GM12878 (cell line): ENCODE results near the gene SLC18A3. TPM values are rescaled to one million over a fixed set of nuclear protein-coding genes. Genes with fewer than 3 reads are reported as not detected.

Experiments
- ATAC-seq: fragments of 200-7000 bp; cut with Tn5 transposase; 3 replicates; pipeline ENCODE4 v1.9.1; 2020; ENCODE audit warnings: mild to moderate bottlenecking, moderate library complexity
- BruUV-seq: library from RNA; stranded (reverse); fragments of 400-500 nt; replicated peaks from 2 replicates; lab custom pipeline; 2021; lab: Mats Ljungman, UMichigan
- CTCF ChIA-PET: fragments of 300-600 bp; sonication (Branson Sonifier 250); formaldehyde crosslinking; extraction: SDS; loops from one replicate; lab custom pipeline; 2021; ENCODE audit warnings: inconsistent platforms; lab: Yijun Ruan, JAX
- POLR2A ChIA-PET: fragments of 350-600 bp; formaldehyde crosslinking; extraction: SDS; loops from one replicate; lab custom pipeline; 2021; ENCODE audit warnings: inconsistent platforms; lab: Charles Lee
- RAD21 ChIA-PET: fragments of 300-600 bp; sonication (Branson Sonifier 250); formaldehyde crosslinking; loops from one replicate; lab custom pipeline; 2023; ENCODE audit warnings: antibody characterized with exemption; ENCODE audit not compliant: unreplicated experiment; lab: Charles Lee
- SMC1A ChIA-PET: fragments of 300-600 bp; sonication (Branson Sonifier 250); formaldehyde crosslinking; loops from one replicate; lab custom pipeline; 2023; ENCODE audit not compliant: unreplicated experiment, uncharacterized antibody; lab: Charles Lee
- DNase-seq: peaks from one replicate; pipeline ENCODE4 v3.0.0-alpha.2; 2011; ENCODE audit warnings: low read depth, low spot score
- FAIRE-seq: peaks from 3 replicates; lab custom pipeline; 2011; peaks lifted over from hg19 to GRCh38; lab: Jason Lieb, UNC
- H2AFZ ChIP-seq: 2 replicates; pipeline ENCODE4 v1.6.0; 2011; ENCODE audit warnings: low read depth, low read length, control low read depth; ENCODE audit not compliant: control insufficient read depth
- H3K27ac ChIP-seq: 2 replicates; pipeline ENCODE4 v1.5.1; 2011; ENCODE audit warnings: control low read depth; ENCODE audit not compliant: control insufficient read depth, insufficient read depth
- H3K27me3 ChIP-seq, 2 experiments: replicated peaks in 1 of 2; 2 replicates each; pipeline versions ENCODE4 v1.6.0 to v1.6.1; 2011; ENCODE audit warnings: low read length in 1 of 2; ENCODE audit not compliant: control insufficient read depth in 2 of 2, insufficient read depth in 2 of 2
- H3K36me3 ChIP-seq, 2 experiments: 2 replicates each; pipeline ENCODE4 v1.5.1; 2011; ENCODE audit warnings: low read length in 1 of 2; ENCODE audit not compliant: control insufficient read depth in 2 of 2, insufficient read depth in 2 of 2
- H3K4me1 ChIP-seq: 2 replicates; pipeline ENCODE4 v1.6.1; 2011; ENCODE audit warnings: mild to moderate bottlenecking, low read length, moderate library complexity, mixed read lengths; ENCODE audit not compliant: control insufficient read depth, insufficient read depth
- H3K4me2 ChIP-seq: 2 replicates; pipeline ENCODE4 v1.6.0; 2011; ENCODE audit warnings: control low read depth; ENCODE audit not compliant: control insufficient read depth, insufficient read depth
- H3K4me3 ChIP-seq: fragments of 200-600 bp; sonication (generic); 2 replicates; pipeline ENCODE4 v1.5.1; 2016
- H3K79me2 ChIP-seq: 2 replicates; pipeline ENCODE4 v1.6.0; 2011; ENCODE audit warnings: low read length; ENCODE audit not compliant: control insufficient read depth, insufficient read depth
- H3K9ac ChIP-seq: 2 replicates; pipeline ENCODE4 v1.8.0; 2011; ENCODE audit warnings: low read length, control low read depth, mixed read lengths; ENCODE audit not compliant: control insufficient read depth, insufficient read depth
- H3K9me3 ChIP-seq: replicated peaks from 3 replicates; pipeline ENCODE4 v1.5.1; 2011; ENCODE audit warnings: mild to moderate bottlenecking, low read length; ENCODE audit not compliant: control insufficient read depth, insufficient read depth
- H4K20me1 ChIP-seq: 2 replicates; pipeline ENCODE4 v1.6.0; 2011; ENCODE audit not compliant: control insufficient read depth, insufficient read depth
- ATF7 ChIP-seq: fragments of 450-650 bp; IDR thresholded peaks from 2 replicates; pipeline ENCODE4 v1.6.1; 2016; ENCODE audit warnings: low read depth, mild to moderate bottlenecking
- CBX5 ChIP-seq: sonication (generic); IDR thresholded peaks from 2 replicates; pipeline ENCODE4 v1.6.1; 2016; ENCODE audit warnings: low read depth, moderate library complexity, mild to moderate bottlenecking, inconsistent platforms
- CHD1 ChIP-seq: IDR thresholded peaks from 2 replicates; pipeline ENCODE4 v1.6.1; 2012; ENCODE audit warnings: low read depth, low read length, improper control_type of control experiment
- ETV6 ChIP-seq, 2 experiments: fragments of 450-650 bp in 1 of 2; IDR thresholded peaks in 1 of 2; conservative IDR thresholded peaks in 1 of 2; 2 replicates each; pipeline ENCODE4 v1.6.1; 2014; ENCODE audit warnings: antibody characterized with exemption in 1 of 2, borderline replicate concordance in 1 of 2, low read depth in 1 of 2, mild to moderate bottlenecking in 1 of 2, moderate library complexity in 1 of 2
- IRF5 ChIP-seq: fragments of 450-650 bp; IDR thresholded peaks from 2 replicates; pipeline ENCODE4 v1.6.1; 2017; ENCODE audit warnings: borderline replicate concordance
- JUNB ChIP-seq: IDR thresholded peaks from 2 replicates; pipeline ENCODE4 v1.6.1; 2016; ENCODE audit warnings: antibody characterized with exemption, mild to moderate bottlenecking
- NR2F1 ChIP-seq: fragments of 450-650 bp; conservative IDR thresholded peaks from 2 replicates; pipeline ENCODE4 v1.6.1; 2017; ENCODE audit warnings: mild to moderate bottlenecking
- SIN3A ChIP-seq: IDR thresholded peaks from 2 replicates; pipeline ENCODE4 v1.6.1; 2012; ENCODE audit warnings: low read depth, low read length, improper control_type of control experiment
- SIX5 ChIP-seq: IDR thresholded peaks from 2 replicates; pipeline ENCODE4 v1.6.1; 2011; ENCODE audit warnings: mild to moderate bottlenecking, low read depth, low read length, moderate library complexity; ENCODE audit not compliant: severe bottlenecking
- SMAD1 ChIP-seq: fragments of 450-650 bp; IDR thresholded peaks from 2 replicates; pipeline ENCODE4 v1.6.1; 2018; ENCODE audit warnings: mild to moderate bottlenecking, low read depth; ENCODE audit not compliant: partially characterized antibody
- SMAD5 ChIP-seq: IDR thresholded peaks from 2 replicates; pipeline ENCODE4 v1.6.1; 2016; ENCODE audit warnings: antibody characterized with exemption, low read depth
- SUZ12 ChIP-seq: fragments of 200-600 bp; sonication (generic); IDR thresholded peaks from one replicate; pipeline ENCODE4 v1.6.1; 2018; ENCODE audit warnings: antibody characterized with exemption, mild to moderate bottlenecking; ENCODE audit not compliant: unreplicated experiment
- TCF12 ChIP-seq: IDR thresholded peaks from 2 replicates; pipeline ENCODE4 v1.6.1; 2011; ENCODE audit warnings: low read depth, mild to moderate bottlenecking, low read length
- WRNIP1 ChIP-seq: IDR thresholded peaks from 2 replicates; pipeline ENCODE4 v1.6.1; 2011; ENCODE audit warnings: low read depth, low read length, improper control_type of control experiment, borderline replicate concordance
- WGBS: methylation state at CpG from one replicate; pipeline ENCODE4 v1.1.6; 2016; ENCODE audit warnings: low lambda C conversion rate; ENCODE audit not compliant: insufficient replicate concordance, insufficient coverage; ENCODE audit errors: missing lambda C conversion rate; 5-methylcytosine and 5-hydroxymethylcytosine counted together
- in situ Hi-C: fragments of 300-500 bp; cut with MboI; formaldehyde crosslinking; loops from 9 replicates; pipeline ENCODE4 v1.14.3; 2018; ENCODE audit warnings: mixed read lengths
- intact Hi-C: fragments of 100-400 bp; cut with micrococcal nuclease; formaldehyde crosslinking; loops from one replicate; pipeline ENCODE4 v1.14.2; 2022; ENCODE audit not compliant: unreplicated experiment
- polyA plus RNA-seq, 11 experiments: library from polyadenylated mRNA; depleted of rRNA in 4 of 11; unstranded in 6 of 11; stranded (reverse) in 5 of 11; fragments of >200 nt; fragmentation: Nextera tagmentation in 4 of 11; fragmentation: Illumina TruSeq in 1 of 11; extraction: Ambion mirVana in 4 of 11; extraction: Trizol in 1 of 11; gene quantifications; 1 replicate in 1 of 11; 2 replicates in 10 of 11; pipeline versions ENCODE4 v1.2.1 to v1.2.3, GENCODE V29; 2011 to 2016; ENCODE audit warnings: inconsistent platforms in 2 of 11, missing spikeins in 2 of 11, low read depth in 1 of 11
- total RNA-seq, 4 experiments: library from RNA; depleted of rRNA in 3 of 4; stranded (reverse); fragments of >200 nt in 3 of 4; fragmentation: Illumina TruSeq in 1 of 4; extraction: Trizol in 1 of 4; gene quantifications; 2 replicates each; pipeline versions ENCODE4 v1.2.1 to v1.2.3, GENCODE V29; 2013 to 2021
- TF ChIP-seq, protein P1 (sequence below): fragments of 450-650 bp; IDR thresholded peaks from 2 replicates; pipeline ENCODE4 v1.6.1; 2016; ENCODE audit warnings: mild to moderate bottlenecking

Gene SLC18A3
- total and polyA plus RNA-seq, 10 of the 15 experiments (the other 5 are each of a cell fraction or from before 2014, with no cell fraction given) = not detected

DNA sequence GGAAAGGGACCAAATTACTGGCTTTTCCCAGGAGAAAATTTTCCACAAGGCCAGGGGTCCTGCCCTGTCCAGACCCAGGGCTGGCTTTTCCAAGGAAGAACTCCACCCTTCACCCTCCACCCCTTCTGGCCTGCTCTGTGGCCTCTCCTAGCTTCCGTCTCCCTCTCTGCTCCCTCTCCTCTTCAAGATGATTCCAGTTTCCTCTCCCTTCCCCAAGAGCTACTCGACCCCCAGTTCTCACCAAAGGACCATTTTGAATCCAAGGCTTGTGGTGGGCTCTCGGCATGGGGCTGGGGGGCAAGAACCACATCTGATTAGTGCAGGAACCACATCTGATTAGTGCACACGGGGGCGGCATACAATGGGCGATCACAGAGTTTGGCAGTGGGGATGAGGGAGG lies 11.5 kb downstream of the SLC18A3 start:
- intact Hi-C loops (no loop called here), in situ Hi-C loops (no loop called here)
- H3K27ac ChIP-seq = no peak overlapping the region
- no peaks in the 10 kb centered on the region for H4K20me1 ChIP-seq
- no peak overlapping the region for H3K4me3 ChIP-seq
- no peaks in the 10 kb centered on the region for H3K36me3 ChIP-seq
- BruUV-seq = no TSS peak
- H3K27me3 ChIP-seq = no peaks in the 10 kb centered on the region; a peak in 3 of 4 replicates
- H3K9ac ChIP-seq = no peak overlapping the region
- H3K4me1 ChIP-seq = no peaks in the 10 kb centered on the region
- RAD21 ChIA-PET = no interaction called here
- H3K79me2 ChIP-seq = no peaks in the 10 kb centered on the region
- WGBS = 21% methylated on average over 6 of the region's 6 CpGs
- H3K4me2 ChIP-seq = no peak overlapping the region
- POLR2A ChIA-PET = no interaction called here
- no peak for FAIRE-seq
- CTCF ChIA-PET = no interaction called here
- SMC1A ChIA-PET = no interaction called here
- H3K9me3 ChIP-seq = no peaks in the 10 kb centered on the region
- ATAC-seq = no peak
- no peak overlapping the region for H2AFZ ChIP-seq
- TF ChIP-seq ETV6 (conservative IDR thresholded peaks at IDR 0.05 in 1 of 2, IDR thresholded peaks at IDR 0.05 in 1 of 2; ENCODE audit: borderline replicate concordance in 1 of 2, low read depth in 1 of 2) = no peak
- TF ChIP-seq WRNIP1 = no peak
- TF ChIP-seq CBX5 = no peak
- no peak for TF ChIP-seq SMAD1
- no peak for TF ChIP-seq TCF12
- TF ChIP-seq SIN3A = no peak
- no peak for TF ChIP-seq IRF5
- TF ChIP-seq, protein P1, sequence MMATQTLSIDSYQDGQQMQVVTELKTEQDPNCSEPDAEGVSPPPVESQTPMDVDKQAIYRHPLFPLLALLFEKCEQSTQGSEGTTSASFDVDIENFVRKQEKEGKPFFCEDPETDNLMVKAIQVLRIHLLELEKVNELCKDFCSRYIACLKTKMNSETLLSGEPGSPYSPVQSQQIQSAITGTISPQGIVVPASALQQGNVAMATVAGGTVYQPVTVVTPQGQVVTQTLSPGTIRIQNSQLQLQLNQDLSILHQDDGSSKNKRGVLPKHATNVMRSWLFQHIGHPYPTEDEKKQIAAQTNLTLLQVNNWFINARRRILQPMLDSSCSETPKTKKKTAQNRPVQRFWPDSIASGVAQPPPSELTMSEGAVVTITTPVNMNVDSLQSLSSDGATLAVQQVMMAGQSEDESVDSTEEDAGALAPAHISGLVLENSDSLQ = no peak
- TF ChIP-seq SMAD5 = no peak
- no peak for TF ChIP-seq JUNB
- no peak for TF ChIP-seq SUZ12
- TF ChIP-seq ATF7 = no peak
- TF ChIP-seq CHD1 = no peak
- no peak for TF ChIP-seq NR2F1
- no peak for TF ChIP-seq SIX5
- no peak for DNase-seq
